ENCODE measurements around the gene CFAP91. TPM values are rescaled to one million over a fixed set of nuclear protein-coding genes. Genes with fewer than 3 reads are reported as not detected.

CFAP91 gene
- total RNA-seq = 1 to 10 TPM in 3 of 4 donors, under 1 TPM in 1; 0.91 to 5.1 (median 1.7) TPM

DNA sequence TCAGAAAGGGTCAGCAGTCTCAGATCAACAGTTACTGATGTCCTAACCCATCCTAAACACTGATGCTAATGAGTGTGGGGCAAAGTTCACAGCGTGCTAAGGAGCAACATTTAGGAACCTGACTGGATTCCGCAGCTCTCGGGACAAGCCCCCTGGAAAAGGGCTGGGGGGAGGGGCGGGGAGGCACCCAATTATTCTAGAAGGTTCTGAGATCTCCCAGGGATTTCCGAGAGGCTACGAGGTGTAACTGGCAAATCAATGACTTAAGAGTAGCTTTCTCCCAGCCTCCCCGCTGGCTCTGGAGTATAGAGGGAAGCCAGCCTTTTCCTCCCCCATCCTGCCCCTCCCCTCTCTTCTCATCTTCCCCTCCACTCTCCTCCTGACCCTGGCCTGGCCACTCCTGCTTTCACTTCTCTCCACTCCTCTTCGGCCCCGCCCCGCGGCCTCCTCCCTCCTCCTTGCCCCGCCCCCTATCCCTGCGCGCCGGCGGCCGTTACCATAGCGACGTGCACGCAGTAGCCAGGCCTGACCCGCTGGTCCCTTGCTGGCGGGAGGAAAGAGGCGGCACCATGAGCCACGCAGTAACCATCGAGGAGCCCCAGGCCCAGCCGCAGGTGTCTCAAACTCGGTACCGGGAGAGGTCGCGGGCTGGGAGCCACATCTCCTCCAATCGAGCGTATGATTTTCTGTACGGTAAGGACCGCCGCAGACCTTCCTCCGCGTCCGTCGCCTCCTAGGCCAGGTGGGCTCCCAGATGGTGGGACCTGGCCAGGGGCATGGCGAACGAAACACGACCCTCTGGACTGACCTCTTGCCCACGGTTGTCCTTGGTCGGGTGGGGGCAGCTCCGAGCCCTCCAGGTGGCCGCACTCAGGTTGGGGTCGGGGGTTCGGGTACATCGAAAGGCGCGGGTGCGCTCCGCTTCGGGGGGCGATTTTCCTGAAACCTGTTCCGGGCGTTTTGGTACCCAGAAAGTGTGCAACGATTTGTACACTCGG is at the start of gene CFAP91:
CFAP91 (plus strand) TSS at position 493 of the 998 bp plus-strand sequence; CDS start at position 570, 77 bp downstream.
- peak within 1 kb of the TSS; percentile 18 for H3K4me3 ChIP-seq (ENCODE audit: low read depth, poor library complexity, severe bottlenecking)
- intact Hi-C loops (cut with DNase I; ENCODE audit: low total_unique reads) = no loop called here
- 3 to 5% methylated on average over 44 to 47 of the region's 59 CpGs for WGBS, 2 donors
- TF ChIP-seq, protein P1, sequence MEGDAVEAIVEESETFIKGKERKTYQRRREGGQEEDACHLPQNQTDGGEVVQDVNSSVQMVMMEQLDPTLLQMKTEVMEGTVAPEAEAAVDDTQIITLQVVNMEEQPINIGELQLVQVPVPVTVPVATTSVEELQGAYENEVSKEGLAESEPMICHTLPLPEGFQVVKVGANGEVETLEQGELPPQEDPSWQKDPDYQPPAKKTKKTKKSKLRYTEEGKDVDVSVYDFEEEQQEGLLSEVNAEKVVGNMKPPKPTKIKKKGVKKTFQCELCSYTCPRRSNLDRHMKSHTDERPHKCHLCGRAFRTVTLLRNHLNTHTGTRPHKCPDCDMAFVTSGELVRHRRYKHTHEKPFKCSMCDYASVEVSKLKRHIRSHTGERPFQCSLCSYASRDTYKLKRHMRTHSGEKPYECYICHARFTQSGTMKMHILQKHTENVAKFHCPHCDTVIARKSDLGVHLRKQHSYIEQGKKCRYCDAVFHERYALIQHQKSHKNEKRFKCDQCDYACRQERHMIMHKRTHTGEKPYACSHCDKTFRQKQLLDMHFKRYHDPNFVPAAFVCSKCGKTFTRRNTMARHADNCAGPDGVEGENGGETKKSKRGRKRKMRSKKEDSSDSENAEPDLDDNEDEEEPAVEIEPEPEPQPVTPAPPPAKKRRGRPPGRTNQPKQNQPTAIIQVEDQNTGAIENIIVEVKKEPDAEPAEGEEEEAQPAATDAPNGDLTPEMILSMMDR (IDR thresholded peaks at IDR 0.05) = no peak
- no peak for TF ChIP-seq POLR2A (IDR thresholded peaks at IDR 0.05)
- DNase-seq (ENCODE audit: low spot score in 2 of 2) = peak; percentile 94 to 99

DNA sequence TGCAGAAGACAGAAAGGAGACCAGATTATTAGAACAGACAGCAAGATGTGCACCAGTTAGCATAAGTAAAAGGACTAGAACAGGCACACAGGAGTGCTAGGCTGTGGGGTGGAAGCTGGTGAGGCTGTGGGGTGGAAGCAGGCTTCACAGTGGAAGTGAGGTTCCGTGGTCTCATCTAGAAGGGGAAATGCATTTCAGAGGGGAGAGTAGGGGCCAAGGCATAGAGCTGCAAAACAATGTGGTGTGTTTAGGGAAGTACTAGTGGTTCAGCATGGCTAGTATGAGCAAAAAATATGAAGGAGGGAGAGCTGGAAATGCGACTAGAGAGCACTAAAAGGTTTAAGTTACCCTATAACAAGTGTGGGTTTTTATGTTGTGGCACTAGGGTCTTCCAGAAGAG is 48.9 kb upstream of the CFAP91 start:
- no peak for DNase-seq (ENCODE audit: low spot score in 2 of 2)
- H3K4me3 ChIP-seq (ENCODE audit: low read depth, poor library complexity, severe bottlenecking) = no peak overlapping the region
- intact Hi-C loops (cut with DNase I; ENCODE audit: low total_unique reads) = no loop called here
- WGBS, 2 donors = 37 to 40% methylated on average over 2 of the region's 2 CpGs
- TF ChIP-seq, protein P1 (IDR thresholded peaks at IDR 0.05) = no peak
- TF ChIP-seq POLR2A (IDR thresholded peaks at IDR 0.05) = no peak

DNA sequence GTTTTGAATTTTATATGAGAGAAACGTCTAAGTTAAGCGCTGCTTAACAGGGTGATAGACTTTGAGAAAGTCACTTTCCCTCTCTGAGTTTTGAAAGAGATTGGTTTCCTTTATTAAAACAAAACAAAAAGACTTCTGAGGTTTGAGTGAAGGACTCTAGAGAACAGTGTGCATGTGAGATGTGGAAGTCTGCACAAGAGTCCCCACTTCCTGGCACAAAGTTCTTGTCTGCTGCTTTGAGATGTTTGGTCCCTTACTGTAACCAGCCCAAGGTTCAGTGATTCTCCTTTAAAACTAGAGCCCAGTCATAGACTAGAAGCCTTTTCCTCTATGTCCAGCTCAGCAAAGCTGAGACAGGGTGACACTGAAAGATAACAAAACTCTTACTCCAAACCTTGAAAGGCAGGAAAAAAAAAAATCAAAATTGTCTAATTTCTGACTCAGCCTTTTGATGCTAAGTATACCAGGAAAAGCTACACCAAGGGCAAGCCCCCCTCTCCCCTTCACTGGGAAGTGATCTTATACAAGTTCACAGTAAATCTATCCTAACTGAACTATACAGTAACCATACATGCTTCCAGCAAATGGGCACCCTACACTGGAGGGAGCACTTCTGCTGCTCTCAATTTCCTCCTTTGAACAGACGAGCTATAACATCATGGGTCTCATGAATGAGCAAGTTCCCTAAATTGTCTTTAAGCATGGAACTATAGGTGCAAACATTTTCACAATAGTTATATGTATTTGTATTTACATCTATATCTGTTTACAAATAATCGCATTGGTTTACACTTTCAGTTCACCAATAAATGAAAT is 44.7 kb upstream of the CFAP91 start:
- WGBS, 2 donors = 78 to 79% methylated on average over 4 of the region's 4 CpGs
- DNase-seq (ENCODE audit: low spot score in 2 of 2) = no peak
- no peak for TF ChIP-seq POLR2A (IDR thresholded peaks at IDR 0.05)
- TF ChIP-seq, protein P1 (IDR thresholded peaks at IDR 0.05) = no peak
- intact Hi-C loops (cut with DNase I; ENCODE audit: low total_unique reads) = no loop called here
- no peak overlapping the region for H3K4me3 ChIP-seq (ENCODE audit: low read depth, poor library complexity, severe bottlenecking)

GRCh38 chr3:119658994-119659393 is 43.8 kb upstream of the CFAP91 start:
- 98 to 100% methylated on average over 2 of the region's 2 CpGs for WGBS, 2 donors
- intact Hi-C loops (cut with DNase I; ENCODE audit: low total_unique reads) = no loop called here
- H3K4me3 ChIP-seq (ENCODE audit: low read depth, poor library complexity, severe bottlenecking) = no peak overlapping the region
- no peak for TF ChIP-seq POLR2A (IDR thresholded peaks at IDR 0.05)
- TF ChIP-seq, protein P1 (IDR thresholded peaks at IDR 0.05) = no peak
- no peak for DNase-seq (ENCODE audit: low spot score in 2 of 2)

GRCh38 chr3:119659606-119660291 is 43.1 kb upstream of the CFAP91 start:
- 82 to 83% methylated on average over 9 of the region's 9 CpGs for whole genome bisulfite sequencing, 2 donors
- intact Hi-C loops (cut with DNase I; ENCODE audit: low total_unique reads) = no loop called here
- TF ChIP-seq POLR2A (IDR thresholded peaks at IDR 0.05) = no peak
- TF ChIP-seq, protein P1 (IDR thresholded peaks at IDR 0.05) = no peak
- no peak overlapping the region for H3K4me3 ChIP-seq (ENCODE audit: low read depth, poor library complexity, severe bottlenecking)
- DNase-seq (ENCODE audit: low spot score in 2 of 2) = no peak
